Testis (tissue), 3 donors: ENCODE measurements around the gene VDR. TPM values are rescaled to one million over a fixed set of nuclear protein-coding genes. Genes with fewer than 3 reads are reported as not detected.

Source experiments
- DNase-seq: peaks from one replicate; pipeline ENCODE4 v3.0.0-alpha.2; 2019
- H3K27ac ChIP-seq, 2 donors: fragments of 200-600 bp; sonication (generic); one replicate each; pipeline ENCODE4 v1.5.1; 2019
- H3K27me3 ChIP-seq: fragments of 200-600 bp; sonication (generic); one replicate; pipeline ENCODE4 v1.5.1; 2019
- H3K36me3 ChIP-seq: fragments of 200-600 bp; sonication (generic); one replicate; pipeline ENCODE4 v1.5.1; 2017; ENCODE audit warnings: low read depth; ENCODE audit errors: missing control alignments
- H3K4me1 ChIP-seq: fragments of 200-600 bp; sonication (generic); one replicate; pipeline ENCODE4 v1.5.1; 2019
- H3K4me3 ChIP-seq, 2 donors: fragments of 200-600 bp; sonication (generic); one replicate each; pipeline ENCODE4 v1.5.1; 2017 to 2019
- H3K9me3 ChIP-seq: fragments of 200-600 bp; sonication (generic); one replicate; pipeline ENCODE4 v1.5.1; 2017
- POLR2A ChIP-seq: fragments of 450-650 bp; IDR thresholded peaks from one replicate; pipeline ENCODE4 v1.6.1; 2017; ENCODE audit warnings: antibody characterized with exemption, mild to moderate bottlenecking, moderate library complexity
- WGBS, 2 donors: methylation state at CpG; one replicate each; pipeline ENCODE4 v1.1.5; 2018; 5-methylcytosine and 5-hydroxymethylcytosine counted together
- intact Hi-C: fragments of 100-400 bp; cut with DNase I; formaldehyde crosslinking; loops from one replicate; pipeline ENCODE4 v1.15.1; 2023; ENCODE audit warnings: low total_unique reads
- polyA plus RNA-seq: library from polyadenylated mRNA; stranded (reverse); fragments of 350-450 nt; fragmentation: Illumina TruSeq; extraction: RNeasy Lipid Tissue Mini Kit (QIAGEN cat#74804); gene quantifications from one replicate; pipeline ENCODE4 v1.2.3, GENCODE V29; 2014; ENCODE audit warnings: low read depth, low replicate concordance; ENCODE audit not compliant: insufficient read depth
- total RNA-seq, 2 donors: library from RNA; depleted of rRNA; stranded (reverse); fragments of >200 nt; gene quantifications; one replicate each; pipeline ENCODE4 v1.2.3, GENCODE V29; 2016
- TF ChIP-seq, protein P1 (sequence below), 3 experiments: fragments of 450-650 bp in 2 of 3; fragments of 200-600 bp in 1 of 3; sonication (generic) in 1 of 3; IDR thresholded peaks; one replicate each; pipeline ENCODE4 v1.5.1; 2016 to 2019; ENCODE audit warnings: antibody characterized with exemption in 3 of 3, mild to moderate bottlenecking in 2 of 3, moderate library complexity in 1 of 3

VDR gene
- total and polyA plus RNA-seq, 3 donors from 2014 or later, result 1.4 to 3.7 (median 2.9) TPM

- H3K9me3 ChIP-seq, result no peaks in the 10 kb centered on the region
Observed at GRCh38 chr12:47891356-47891755, 13.4 kb downstream of the VDR start.

GRCh38 chr12:47889040-47889439, 15.8 kb downstream of the VDR start:
- Histone ChIP-seq H3K27me3 (no peaks in the 10 kb centered on the region), H3K27ac (no peak overlapping the region), H3K4me3 (no peak overlapping the region), H3K36me3 (no peaks in the 10 kb centered on the region), H3K4me1 (peaks cover 3% of the 10 kb centered on the region), H3K9me3 (no peaks in the 10 kb centered on the region)
- TF ChIP-seq, protein P1, sequence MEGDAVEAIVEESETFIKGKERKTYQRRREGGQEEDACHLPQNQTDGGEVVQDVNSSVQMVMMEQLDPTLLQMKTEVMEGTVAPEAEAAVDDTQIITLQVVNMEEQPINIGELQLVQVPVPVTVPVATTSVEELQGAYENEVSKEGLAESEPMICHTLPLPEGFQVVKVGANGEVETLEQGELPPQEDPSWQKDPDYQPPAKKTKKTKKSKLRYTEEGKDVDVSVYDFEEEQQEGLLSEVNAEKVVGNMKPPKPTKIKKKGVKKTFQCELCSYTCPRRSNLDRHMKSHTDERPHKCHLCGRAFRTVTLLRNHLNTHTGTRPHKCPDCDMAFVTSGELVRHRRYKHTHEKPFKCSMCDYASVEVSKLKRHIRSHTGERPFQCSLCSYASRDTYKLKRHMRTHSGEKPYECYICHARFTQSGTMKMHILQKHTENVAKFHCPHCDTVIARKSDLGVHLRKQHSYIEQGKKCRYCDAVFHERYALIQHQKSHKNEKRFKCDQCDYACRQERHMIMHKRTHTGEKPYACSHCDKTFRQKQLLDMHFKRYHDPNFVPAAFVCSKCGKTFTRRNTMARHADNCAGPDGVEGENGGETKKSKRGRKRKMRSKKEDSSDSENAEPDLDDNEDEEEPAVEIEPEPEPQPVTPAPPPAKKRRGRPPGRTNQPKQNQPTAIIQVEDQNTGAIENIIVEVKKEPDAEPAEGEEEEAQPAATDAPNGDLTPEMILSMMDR (IDR thresholded peaks at IDR 0.05), result no peak
- no peak for TF ChIP-seq POLR2A
- DNase-seq, result no peak
- 82 to 85% methylated on average over 4 of the region's 4 CpGs for WGBS, 2 donors
- intact Hi-C loops, result no loop called here

More at GRCh38 chr12:47891356-47891755, 13.4 kb downstream of the VDR start:
- DNase-seq, result peak; percentile 25
- TF ChIP-seq, protein P1 (IDR thresholded peaks at IDR 0.05), result no peak
- TF ChIP-seq POLR2A, result no peak
- intact Hi-C loops, result no loop called here
- Histone ChIP-seq H3K27me3 (no peaks in the 10 kb centered on the region), H3K27ac (no peak overlapping the region), H3K36me3 (no peaks in the 10 kb centered on the region), H3K4me1 (peaks cover under 1% of the 10 kb centered on the region), H3K4me3 (no peak overlapping the region)
- WGBS, 2 donors, result 46 to 66% methylated on average over 3 of the region's 3 CpGs

- no peak for DNase-seq
- 88 to 93% methylated on average over 9 of the region's 9 CpGs for WGBS, 2 donors
- H3K4me3 ChIP-seq, result no peak overlapping the region
- peaks cover 3% of the 10 kb centered on the region for H3K4me1 ChIP-seq
- no peaks in the 10 kb centered on the region for H3K9me3 ChIP-seq
- H3K27ac ChIP-seq, result no peak overlapping the region
- no peaks in the 10 kb centered on the region for H3K27me3 ChIP-seq
- intact Hi-C loops, result no loop called here
- no peaks in the 10 kb centered on the region for H3K36me3 ChIP-seq
- TF ChIP-seq, protein P1 (IDR thresholded peaks at IDR 0.05), result no peak
- no peak for TF ChIP-seq POLR2A
Observed at GRCh38 chr12:47888153-47888819, 16.5 kb downstream of the VDR start.

- WGBS, 2 donors, result 84% methylated on average over 3 of the region's 3 CpGs
- Histone ChIP-seq H3K4me3 (no peak overlapping the region), H3K36me3 (no peaks in the 10 kb centered on the region), H3K4me1 (peaks cover 8% of the 10 kb centered on the region), H3K9me3 (no peaks in the 10 kb centered on the region), H3K27ac (no peak overlapping the region), H3K27me3 (no peaks in the 10 kb centered on the region)
- TF ChIP-seq, protein P1 (IDR thresholded peaks at IDR 0.05), result no peak
- TF ChIP-seq POLR2A, result no peak
- intact Hi-C loops, result no loop called here
- DNase-seq, result no peak
Observed at GRCh38 chr12:47887529-47887928, 17.3 kb downstream of the VDR start.
